Colonic mucosa (tissue), 4 donors: ENCODE data around the gene C20orf202. TPM values are rescaled to one million over a fixed set of nuclear protein-coding genes. Genes with fewer than 3 reads are reported as not detected.

Source experiments
- DNase-seq: peaks from one replicate; pipeline ENCODE4 v3.0.0-alpha.2; 2020
- H3K27ac ChIP-seq: fragments of 200-600 bp; one replicate; pipeline ENCODE4 v1.8.0; 2021
- H3K27me3 ChIP-seq: fragments of 200-600 bp; one replicate; pipeline ENCODE4 v1.8.0; 2021
- H3K36me3 ChIP-seq: fragments of 200-600 bp; one replicate; pipeline ENCODE4 v1.8.0; 2021
- H3K4me1 ChIP-seq: fragments of 200-600 bp; one replicate; pipeline ENCODE4 v1.8.0; 2021; ENCODE audit warnings: mild to moderate bottlenecking
- H3K4me3 ChIP-seq: fragments of 200-600 bp; one replicate; pipeline ENCODE4 v1.8.0; 2021
- H3K9ac ChIP-seq, 2 donors: one replicate each; pipeline ENCODE4 v1.7.0; 2013; ENCODE audit warnings: control low read depth in 2 of 2, low read depth in 2 of 2, low read length in 2 of 2
- H3K9me3 ChIP-seq: fragments of 200-600 bp; one replicate; pipeline ENCODE4 v1.8.0; 2021
- intact Hi-C: fragments of 100-400 bp; cut with DNase I; formaldehyde crosslinking; loops from one replicate; pipeline ENCODE4 v1.14.1; 2022
- total RNA-seq, 2 donors: library from RNA; stranded (reverse); fragmentation: NEBNext Ultra II Directional in 1 of 2; extraction: Animal tissue kit (Norgen Biotek cat#: 25700) in 1 of 2; gene quantifications; one replicate each; pipeline ENCODE4 v1.2.1, GENCODE V29; 2021
- TF ChIP-seq, protein P1 (sequence below): fragments of 200-600 bp; IDR thresholded peaks from one replicate; pipeline ENCODE4 v1.8.0; 2022; ENCODE audit warnings: antibody characterized with exemption, mild to moderate bottlenecking
- donor health status: healthy.
- donor health status: DM: no; HTN: no; CAD: no.
- donor health status: DM: no; HTN: no; CAD: no.

C20orf202 gene
- total RNA-seq, 2 donors from 2014 or later, result 0.19 TPM; not detected in 1

DNA sequence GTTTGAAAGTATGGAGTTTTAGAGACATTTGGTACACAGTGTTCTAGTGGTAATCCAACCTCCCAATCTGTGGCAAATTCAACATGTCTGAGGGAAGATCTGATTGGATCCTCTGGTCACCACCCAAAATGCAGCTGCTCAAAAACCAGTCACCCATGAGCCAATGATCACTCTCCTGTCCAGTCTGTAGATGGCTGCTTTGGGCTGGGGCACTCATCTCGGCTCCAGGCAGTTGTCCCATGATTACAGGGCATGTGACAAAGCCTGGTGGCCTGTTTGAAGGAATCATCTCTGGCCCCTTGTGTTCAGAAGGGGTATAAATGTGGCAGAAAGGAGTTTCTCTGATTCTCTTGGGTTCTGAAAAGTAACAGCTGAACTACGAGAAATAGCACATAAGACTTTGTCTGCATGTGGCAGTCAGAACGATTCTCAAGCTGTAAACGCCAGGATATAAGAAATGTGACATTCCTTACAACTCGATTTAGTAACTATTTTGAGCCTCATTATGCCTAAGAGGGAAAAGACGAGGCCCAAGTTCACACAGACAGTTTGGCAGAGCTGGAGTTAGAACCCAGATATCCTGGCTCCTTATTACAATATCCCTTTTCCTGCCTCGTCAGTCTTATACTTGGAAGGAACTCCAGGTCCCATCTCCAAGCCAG lies 3.9 kb upstream of the C20orf202 start:
- H3K4me1 ChIP-seq, result no peaks in the 10 kb centered on the region
- TF ChIP-seq, protein P1, sequence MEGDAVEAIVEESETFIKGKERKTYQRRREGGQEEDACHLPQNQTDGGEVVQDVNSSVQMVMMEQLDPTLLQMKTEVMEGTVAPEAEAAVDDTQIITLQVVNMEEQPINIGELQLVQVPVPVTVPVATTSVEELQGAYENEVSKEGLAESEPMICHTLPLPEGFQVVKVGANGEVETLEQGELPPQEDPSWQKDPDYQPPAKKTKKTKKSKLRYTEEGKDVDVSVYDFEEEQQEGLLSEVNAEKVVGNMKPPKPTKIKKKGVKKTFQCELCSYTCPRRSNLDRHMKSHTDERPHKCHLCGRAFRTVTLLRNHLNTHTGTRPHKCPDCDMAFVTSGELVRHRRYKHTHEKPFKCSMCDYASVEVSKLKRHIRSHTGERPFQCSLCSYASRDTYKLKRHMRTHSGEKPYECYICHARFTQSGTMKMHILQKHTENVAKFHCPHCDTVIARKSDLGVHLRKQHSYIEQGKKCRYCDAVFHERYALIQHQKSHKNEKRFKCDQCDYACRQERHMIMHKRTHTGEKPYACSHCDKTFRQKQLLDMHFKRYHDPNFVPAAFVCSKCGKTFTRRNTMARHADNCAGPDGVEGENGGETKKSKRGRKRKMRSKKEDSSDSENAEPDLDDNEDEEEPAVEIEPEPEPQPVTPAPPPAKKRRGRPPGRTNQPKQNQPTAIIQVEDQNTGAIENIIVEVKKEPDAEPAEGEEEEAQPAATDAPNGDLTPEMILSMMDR, result no peak
- H3K4me3 ChIP-seq, result no peak overlapping the region
- no peak for DNase-seq
- H3K27me3 ChIP-seq, result no peaks in the 10 kb centered on the region
- no peaks in the 10 kb centered on the region for H3K36me3 ChIP-seq
- H3K9ac ChIP-seq, result no peak overlapping the region
- H3K9me3 ChIP-seq, result no peaks in the 10 kb centered on the region
- no peak overlapping the region for H3K27ac ChIP-seq
- intact Hi-C loops, result no loop called here

DNA sequence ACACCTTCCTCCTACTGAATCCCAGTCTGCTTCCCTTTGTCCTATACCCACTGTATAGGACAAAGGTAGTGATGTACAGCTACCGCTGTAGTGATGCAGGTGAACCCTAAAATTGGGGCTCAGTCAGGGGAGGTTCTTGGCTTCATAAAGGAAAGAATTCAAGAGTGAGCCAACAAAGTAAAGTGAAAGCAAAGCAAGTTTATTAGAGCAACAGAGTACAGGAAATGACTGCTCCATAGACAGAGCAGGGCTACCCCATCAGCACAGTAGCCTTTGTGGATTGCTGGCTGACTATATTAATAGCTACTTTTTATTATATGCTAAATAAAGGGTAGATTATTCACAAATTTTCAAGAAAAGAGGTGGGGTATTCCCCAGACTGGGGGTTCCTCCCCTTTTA lies 3.3 kb upstream of the C20orf202 start:
- no peak for DNase-seq
- H3K27me3 ChIP-seq, result no peaks in the 10 kb centered on the region
- no peaks in the 10 kb centered on the region for H3K4me1 ChIP-seq
- no peak overlapping the region for H3K9ac ChIP-seq
- TF ChIP-seq, protein P1, result no peak
- H3K36me3 ChIP-seq, result no peaks in the 10 kb centered on the region
- no peak overlapping the region for H3K4me3 ChIP-seq
- no peaks in the 10 kb centered on the region for H3K9me3 ChIP-seq
- intact Hi-C loops, result no loop called here
- no peak overlapping the region for H3K27ac ChIP-seq

DNA sequence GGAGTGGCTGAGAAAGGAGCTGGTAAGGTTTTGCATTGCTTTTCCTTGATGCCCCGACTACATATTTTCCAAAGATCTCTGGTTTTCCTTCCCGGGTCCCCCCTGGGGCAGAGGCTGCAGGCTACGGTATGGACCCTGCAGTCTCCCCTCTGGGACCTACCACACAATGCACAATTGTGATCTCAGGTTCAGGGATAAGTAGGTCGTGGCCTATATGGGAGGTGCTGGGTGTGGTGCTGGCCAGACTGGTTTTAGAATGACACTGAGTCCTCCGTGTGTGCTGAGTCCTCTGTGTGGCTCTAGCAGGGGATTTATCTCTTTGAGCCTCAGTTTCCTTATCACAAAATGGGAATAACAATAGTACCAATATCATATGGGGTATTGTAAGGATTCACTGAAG lies 376 bp downstream of the C20orf202 start:
- Histone ChIP-seq H3K36me3 (no peaks in the 10 kb centered on the region), H3K27me3 (no peaks in the 10 kb centered on the region), H3K4me3 (no peak overlapping the region), H3K9me3 (no peaks in the 10 kb centered on the region), H3K9ac (no peak overlapping the region), H3K4me1 (no peaks in the 10 kb centered on the region), H3K27ac (no peak overlapping the region)
- TF ChIP-seq, protein P1, result no peak
- intact Hi-C loops, result no loop called here
- peak; percentile 38 for DNase-seq

DNA sequence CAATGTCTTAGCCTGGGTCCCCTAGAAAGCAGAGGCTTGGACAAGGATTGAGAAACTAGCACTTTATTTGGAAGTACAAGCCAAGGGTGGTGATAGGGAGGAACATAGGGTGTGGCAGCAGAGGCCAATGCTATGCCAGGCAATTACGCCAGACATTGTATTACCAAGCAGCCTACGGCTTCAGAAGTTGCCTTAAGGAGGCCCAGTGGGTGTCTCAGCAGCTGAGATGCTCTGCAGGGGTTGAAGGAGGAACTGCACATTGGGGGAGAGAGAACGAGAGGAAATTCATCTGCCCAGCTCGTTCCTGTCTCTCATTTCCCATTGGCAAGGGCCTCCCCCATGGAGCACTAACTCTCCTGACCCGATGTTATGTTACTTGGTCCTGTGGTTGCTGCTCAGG lies 859 bp downstream of the C20orf202 start:
- Histone ChIP-seq H3K27ac (no peak overlapping the region), H3K27me3 (no peaks in the 10 kb centered on the region), H3K4me3 (no peak overlapping the region), H3K4me1 (no peaks in the 10 kb centered on the region), H3K9ac (no peak overlapping the region), H3K9me3 (no peaks in the 10 kb centered on the region), H3K36me3 (no peaks in the 10 kb centered on the region)
- DNase-seq, result no peak
- TF ChIP-seq, protein P1, result no peak
- intact Hi-C loops, result no loop called here

DNA sequence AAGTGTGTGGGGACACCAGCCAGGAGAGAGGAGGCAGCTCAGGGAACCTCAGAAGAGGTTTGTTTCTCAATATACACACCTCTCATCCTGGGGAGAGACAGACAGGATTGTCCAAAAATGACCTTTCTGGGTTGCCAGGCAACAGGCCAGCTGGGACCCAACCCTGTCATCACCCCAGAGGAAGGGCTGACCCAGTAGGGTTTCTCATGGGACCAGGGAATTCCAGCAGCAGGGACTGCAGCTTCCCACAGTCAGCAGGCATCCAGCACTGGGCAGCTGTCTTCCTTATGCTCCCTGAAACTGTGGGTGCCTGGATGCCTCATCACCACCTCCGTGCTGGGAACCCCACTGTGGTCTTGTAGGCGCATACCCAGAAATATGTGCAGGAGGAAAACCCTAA lies 1.3 kb downstream of the C20orf202 start:
- intact Hi-C loops, result no loop called here
- TF ChIP-seq, protein P1, result no peak
- Histone ChIP-seq H3K4me1 (no peaks in the 10 kb centered on the region), H3K9ac (no peak overlapping the region), H3K27ac (no peak overlapping the region), H3K9me3 (no peaks in the 10 kb centered on the region), H3K36me3 (no peaks in the 10 kb centered on the region), H3K4me3 (no peak overlapping the region), H3K27me3 (no peaks in the 10 kb centered on the region)
- DNase-seq, result no peak
